ENCODE results near the gene STX17.

STX17 gene

GRCh38 chr9:99947395-99947794 is 40.9 kb downstream of the STX17 start:
- Histone ChIP-seq H3K4me1 (peaks cover 0 to 6% (median 2%) of the 10 kb centered on the region in 4 donors), H3K27ac (no peak overlapping the region), H3K9me3 (no peaks in the 10 kb centered on the region), H3K4me3 (no peak overlapping the region), H3K36me3 (peaks cover 12 to 22% (median 12%) of the 10 kb centered on the region in 3 donors), H3K27me3 (no peaks in the 10 kb centered on the region)
- no peak for TF ChIP-seq CTCF (IDR thresholded peaks at IDR 0.05)
- intact Hi-C loops (cut with DNase I; ENCODE audit: low total_unique reads): no loop called here
- DNase-seq: no peak

GRCh38 chr9:99948482-99948881 is 42.0 kb downstream of the STX17 start:
- Histone ChIP-seq H3K27me3 (no peaks in the 10 kb centered on the region), H3K4me1 (peaks cover 0 to 6% (median 2%) of the 10 kb centered on the region in 4 donors), H3K36me3 (peaks cover 7 to 17% (median 8%) of the 10 kb centered on the region in 3 donors), H3K27ac (no peak overlapping the region), H3K4me3 (no peak overlapping the region), H3K9me3 (no peaks in the 10 kb centered on the region)
- no peak for DNase-seq
- TF ChIP-seq CTCF (IDR thresholded peaks at IDR 0.05): no peak
- intact Hi-C loops (cut with DNase I; ENCODE audit: low total_unique reads): no loop called here

- DNase-seq: no peak
- H3K9me3 ChIP-seq: no peaks in the 10 kb centered on the region
- no peak overlapping the region for H3K27ac ChIP-seq
- peaks cover 7 to 17% (median 8%) of the 10 kb centered on the region in 3 donors for H3K36me3 ChIP-seq
- no peaks in the 10 kb centered on the region for H3K27me3 ChIP-seq
- H3K4me3 ChIP-seq: no peak overlapping the region
- no peak for TF ChIP-seq CTCF (IDR thresholded peaks at IDR 0.05)
- intact Hi-C loops (cut with DNase I; ENCODE audit: low total_unique reads): no loop called here
- peaks cover 0 to 6% (median 2%) of the 10 kb centered on the region in 4 donors for H3K4me1 ChIP-seq
These were observed 42.4 kb downstream of the STX17 start for GRCh38 chr9:99948896-99949295.

- DNase-seq: no peak
- peaks cover 0 to 3% (median under 1%) of the 10 kb centered on the region in 4 donors for H3K4me1 ChIP-seq
- H3K9me3 ChIP-seq: no peaks in the 10 kb centered on the region
- H3K27me3 ChIP-seq: no peaks in the 10 kb centered on the region
- H3K4me3 ChIP-seq: no peak overlapping the region
- H3K27ac ChIP-seq: no peak overlapping the region
- intact Hi-C loops (cut with DNase I; ENCODE audit: low total_unique reads): no loop called here
- H3K36me3 ChIP-seq: peaks cover 7 to 11% (median 8%) of the 10 kb centered on the region in 3 donors
- TF ChIP-seq CTCF (IDR thresholded peaks at IDR 0.05): no peak
These were observed 47.5 kb downstream of the STX17 start for GRCh38 chr9:99953861-99954507.

GRCh38 chr9:99954819-99955218 is 48.4 kb downstream of the STX17 start:
- Histone ChIP-seq H3K9me3 (no peaks in the 10 kb centered on the region), H3K4me3 (no peak overlapping the region), H3K27me3 (no peaks in the 10 kb centered on the region), H3K27ac (no peak overlapping the region), H3K4me1 (no peaks in the 10 kb centered on the region), H3K36me3 (peaks cover 7 to 16% (median 8%) of the 10 kb centered on the region in 3 donors)
- intact Hi-C loops (cut with DNase I; ENCODE audit: low total_unique reads): no loop called here
- TF ChIP-seq CTCF (IDR thresholded peaks at IDR 0.05): no peak
- DNase-seq: no peak
